HG03196 (cell line): ENCODE data around the gene DDX47.
"Not testable (repeated sequence)": the region's sequence is repeated elsewhere in the genome, so short reads cannot be mapped to it uniquely, and the experiment has no call there.

Experiments used
- ATAC-seq: cut with Tn5 transposase; IDR thresholded peaks from one replicate; pipeline ENCODE4 v1.9.1; 2021; ENCODE audit not compliant: unreplicated experiment

DDX47 gene

GRCh38 chr12:12820376-12820775, 7.2 kb downstream of the DDX47 start:
- not testable (repeated sequence) for ATAC-seq

GRCh38 chr12:12821975-12822374, 8.8 kb downstream of the DDX47 start:
- ATAC-seq: peak; percentile 37

- ATAC-seq: no peak
Observed at GRCh38 chr12:12822886-12823285, 9.7 kb downstream of the DDX47 start.

- no peak for ATAC-seq
Observed at GRCh38 chr12:12823300-12823699, 10.2 kb downstream of the DDX47 start.

GRCh38 chr12:12823811-12824210, 10.7 kb downstream of the DDX47 start:
- no peak for ATAC-seq

GRCh38 chr12:12835378-12836146, 22.4 kb downstream of the DDX47 start:
- ATAC-seq: no peak

- no peak for ATAC-seq
Observed at GRCh38 chr12:12836571-12836970, 23.4 kb downstream of the DDX47 start.

- ATAC-seq: no peak
Observed at GRCh38 chr12:12837025-12837812, 24.1 kb downstream of the DDX47 start.

- no peak for ATAC-seq
Observed at GRCh38 chr12:12837813-12838153, 24.6 kb downstream of the DDX47 start.

- ATAC-seq: no peak
Observed at GRCh38 chr12:12839003-12839395, 25.9 kb downstream of the DDX47 start.

- not testable (repeated sequence) for ATAC-seq
Observed at GRCh38 chr12:12839439-12839838, 26.3 kb downstream of the DDX47 start.

GRCh38 chr12:12839873-12840579, 26.9 kb downstream of the DDX47 start:
- ATAC-seq: no peak

GRCh38 chr12:12840580-12840899, 27.4 kb downstream of the DDX47 start:
- ATAC-seq: no peak

GRCh38 chr12:12841428-12841827, 28.3 kb downstream of the DDX47 start:
- ATAC-seq: not testable (repeated sequence)

GRCh38 chr12:12845794-12846243, 32.7 kb downstream of the DDX47 start:
- ATAC-seq: no peak

GRCh38 chr12:12846780-12847179, 33.6 kb downstream of the DDX47 start:
- not testable (repeated sequence) for ATAC-seq

GRCh38 chr12:12853435-12853834, 40.3 kb downstream of the DDX47 start:
- ATAC-seq: no peak

GRCh38 chr12:12859690-12860089, 46.5 kb downstream of the DDX47 start:
- no peak for ATAC-seq

GRCh38 chr12:12864243-12864642, 51.1 kb downstream of the DDX47 start:
- no peak for ATAC-seq

- ATAC-seq: no peak
Observed at GRCh38 chr12:12868477-12869235, 55.5 kb downstream of the DDX47 start.

- no peak for ATAC-seq
Observed at GRCh38 chr12:12870465-12870864, 57.3 kb downstream of the DDX47 start.
